Body of pancreas (tissue), 4 donors: ENCODE data around the gene RRM1.

ENCODE experiments used
- CTCF ChIP-seq, 7 experiments: fragments of 450-650 bp in 4 of 7; fragments of 200-600 bp in 3 of 7; sonication (generic) in 3 of 7; IDR thresholded peaks; one replicate each; pipeline ENCODE4 v1.5.1; 2016 to 2019; ENCODE audit warnings: antibody characterized with exemption in 7 of 7
- POLR2A ChIP-seq, 3 donors: fragments of 450-650 bp; IDR thresholded peaks; one replicate each; pipeline ENCODE4 v1.6.1; 2016; ENCODE audit warnings: antibody characterized with exemption in 3 of 3, mild to moderate bottlenecking in 2 of 3

GRCh38 chr11:4048340-4048739, 46.3 kb upstream of the RRM1 start:
- TF ChIP-seq CTCF (IDR thresholded peaks at IDR 0.05): no peak
- TF ChIP-seq POLR2A (IDR thresholded peaks at IDR 0.05): no peak
